A549 treated with DMSO at 1 μM for 4 hours (cell line): ENCODE measurements around the gene APCS. TPM values are rescaled to one million over a fixed set of nuclear protein-coding genes. Genes with fewer than 3 reads are reported as not detected.

Source experiments
- total RNA-seq: library from RNA; stranded (reverse); fragments of 200-300 nt; extraction: Qiagen RNA extraction; gene quantifications from 5 replicates; pipeline ENCODE4 v1.2.3, GENCODE V29; 2022; ENCODE audit warnings: low read depth

The APCS gene, protein sequence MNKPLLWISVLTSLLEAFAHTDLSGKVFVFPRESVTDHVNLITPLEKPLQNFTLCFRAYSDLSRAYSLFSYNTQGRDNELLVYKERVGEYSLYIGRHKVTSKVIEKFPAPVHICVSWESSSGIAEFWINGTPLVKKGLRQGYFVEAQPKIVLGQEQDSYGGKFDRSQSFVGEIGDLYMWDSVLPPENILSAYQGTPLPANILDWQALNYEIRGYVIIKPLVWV
- total RNA-seq = not detected in 5 replicates

DNA sequence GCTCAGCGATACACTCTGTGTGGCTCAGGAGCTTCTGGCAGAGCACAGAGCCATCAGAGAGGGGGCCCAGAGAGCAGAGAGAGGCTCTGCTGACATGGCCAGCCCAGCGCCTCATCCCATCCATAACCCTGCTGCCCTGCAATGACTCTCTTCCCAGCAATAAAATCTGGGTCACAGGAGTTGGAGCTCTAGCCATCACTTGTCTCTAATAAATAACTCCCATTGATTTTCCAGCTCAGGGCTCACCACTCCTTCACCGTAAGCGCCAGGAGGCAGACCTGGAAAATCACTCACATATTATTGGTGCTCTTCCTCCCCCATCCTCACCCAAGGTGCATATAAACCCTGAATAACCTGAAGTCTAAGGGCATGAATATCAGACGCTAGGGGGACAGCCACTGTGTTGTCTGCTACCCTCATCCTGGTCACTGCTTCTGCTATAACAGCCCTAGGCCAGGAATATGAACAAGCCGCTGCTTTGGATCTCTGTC, at the start of gene APCS:
Gene APCS (plus strand): TSS at position 366 of the 491 bp plus-strand sequence. CDS start 96 bp downstream, at position 462.

Other genes with a start within 250 kb of the APCS start
- not detected in 5 replicates for gene OR10J4, start 155.6 kb upstream of the APCS start, total RNA-seq
- not detected in 5 replicates for gene OR10J1, start 148.1 kb upstream of the APCS start, total RNA-seq
- gene OR10J5, start 51.8 kb upstream of the APCS start, total RNA-seq = not detected in 5 replicates
- gene CRP, start 126.8 kb downstream of the APCS start, total RNA-seq = not detected in 5 replicates
- gene DUSP23, start 193.1 kb downstream of the APCS start, total RNA-seq = 59.6 to 73.8 TPM (median 66.6 TPM) in 5 replicates
- gene FCRL6, start 214.5 kb downstream of the APCS start, total RNA-seq = not detected in 5 replicates
- not detected in 5 replicates for gene SLAMF8, start 239.0 kb downstream of the APCS start, total RNA-seq